NCI-H2081 treated with DMSO at 0.1 percent for 48 hours (cell line): Measurements from ENCODE around the gene MLLT6.

Experiments
- DNase-seq: peaks from one replicate; lab custom pipeline; 2025; lab: John Stamatoyannopoulos, UW

The MLLT6 gene

DNA sequence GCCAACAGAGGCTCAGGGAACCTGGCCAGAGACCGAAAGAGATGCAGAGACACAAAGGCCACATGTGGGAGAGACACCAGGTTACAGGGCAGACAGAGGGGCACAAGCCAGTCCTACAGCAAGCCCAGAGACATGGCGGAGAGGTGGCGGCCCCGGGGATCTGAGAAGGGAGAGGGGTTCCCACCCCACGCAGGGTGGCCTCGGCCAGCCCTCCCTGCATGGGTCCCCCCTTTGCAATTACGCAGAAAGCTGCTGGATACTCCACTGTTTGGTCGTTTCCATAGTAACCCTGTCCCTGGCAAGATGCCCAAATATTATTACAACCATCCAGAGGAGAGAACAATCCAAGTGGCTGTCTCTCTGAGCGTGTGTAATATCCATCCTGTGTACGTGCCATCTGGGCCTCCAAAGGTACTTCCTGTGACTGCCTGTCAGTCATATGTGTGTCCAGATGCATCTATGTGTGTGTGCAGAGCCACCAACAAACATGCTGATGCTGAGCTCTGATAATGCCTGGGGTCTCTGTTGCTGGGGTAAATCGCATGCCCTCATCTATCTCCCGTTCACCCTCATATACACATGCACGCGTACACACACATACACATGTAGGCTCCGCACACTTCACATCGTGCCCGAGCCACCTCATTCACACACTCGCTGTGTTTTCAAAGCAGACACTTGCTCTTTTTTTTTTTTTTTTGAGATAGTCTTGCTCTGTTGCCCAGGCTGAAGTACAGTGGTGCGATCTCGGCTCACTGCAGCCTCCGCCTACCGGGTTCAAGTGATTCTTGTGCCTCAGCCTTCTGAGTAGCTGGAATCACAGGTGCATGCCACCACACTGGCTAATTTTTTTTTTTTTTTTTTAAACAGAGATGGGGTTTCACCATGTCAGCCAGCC lies 37.6 kb downstream of the MLLT6 start:
- DNase-seq, result peak; percentile 97

DNA sequence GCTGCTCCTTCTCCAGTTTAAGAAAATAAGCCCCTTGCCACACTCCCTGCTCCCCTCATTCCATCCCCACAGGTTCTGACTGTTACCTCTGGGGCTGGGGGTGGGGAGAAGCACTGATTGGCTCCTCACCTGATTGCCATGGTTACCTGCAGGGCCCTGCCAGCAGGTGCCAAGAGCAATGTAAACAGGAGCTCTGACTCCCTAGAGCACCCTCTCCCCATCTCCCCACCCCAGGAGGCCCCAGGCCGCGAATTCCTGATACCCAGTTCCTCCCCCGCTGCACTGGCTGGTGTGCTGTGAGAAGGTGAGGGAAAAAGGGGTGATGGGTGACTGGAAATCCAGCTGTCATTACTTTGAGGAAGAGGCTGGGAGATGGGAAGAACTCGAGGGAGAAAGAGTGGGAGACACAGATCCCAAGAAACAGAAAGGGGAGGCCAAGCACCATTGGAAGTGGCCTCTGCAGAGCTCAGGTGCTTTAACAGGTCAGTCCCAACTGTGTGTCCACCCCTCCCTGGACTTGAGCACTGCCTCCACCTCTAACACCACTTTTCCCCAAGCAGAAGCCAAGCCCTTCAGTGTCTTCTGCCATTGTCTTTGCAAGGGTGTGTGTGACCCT lies 38.6 kb downstream of the MLLT6 start:
- peak; percentile 57 for DNase-seq

DNA sequence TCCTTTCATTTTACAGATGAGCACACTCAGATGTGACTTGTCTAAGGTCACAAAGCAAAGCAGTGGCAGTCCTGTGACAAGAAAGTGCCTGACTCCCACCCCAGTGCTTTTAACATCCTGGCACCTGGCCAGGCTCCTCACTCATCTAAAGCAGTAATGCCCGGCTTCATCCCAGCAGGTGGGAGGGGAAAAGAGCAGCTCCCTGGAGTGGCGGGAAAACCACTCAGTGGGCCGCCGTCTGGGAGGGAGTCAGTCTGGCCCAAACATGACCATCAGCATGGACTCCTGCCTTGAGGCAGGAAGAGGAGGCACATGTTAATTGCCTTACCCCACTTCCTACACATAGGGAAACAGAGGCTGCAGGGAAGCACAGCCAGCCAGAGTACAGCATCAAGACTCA lies 40.5 kb downstream of the MLLT6 start:
- peak; percentile 44 for DNase-seq

DNA sequence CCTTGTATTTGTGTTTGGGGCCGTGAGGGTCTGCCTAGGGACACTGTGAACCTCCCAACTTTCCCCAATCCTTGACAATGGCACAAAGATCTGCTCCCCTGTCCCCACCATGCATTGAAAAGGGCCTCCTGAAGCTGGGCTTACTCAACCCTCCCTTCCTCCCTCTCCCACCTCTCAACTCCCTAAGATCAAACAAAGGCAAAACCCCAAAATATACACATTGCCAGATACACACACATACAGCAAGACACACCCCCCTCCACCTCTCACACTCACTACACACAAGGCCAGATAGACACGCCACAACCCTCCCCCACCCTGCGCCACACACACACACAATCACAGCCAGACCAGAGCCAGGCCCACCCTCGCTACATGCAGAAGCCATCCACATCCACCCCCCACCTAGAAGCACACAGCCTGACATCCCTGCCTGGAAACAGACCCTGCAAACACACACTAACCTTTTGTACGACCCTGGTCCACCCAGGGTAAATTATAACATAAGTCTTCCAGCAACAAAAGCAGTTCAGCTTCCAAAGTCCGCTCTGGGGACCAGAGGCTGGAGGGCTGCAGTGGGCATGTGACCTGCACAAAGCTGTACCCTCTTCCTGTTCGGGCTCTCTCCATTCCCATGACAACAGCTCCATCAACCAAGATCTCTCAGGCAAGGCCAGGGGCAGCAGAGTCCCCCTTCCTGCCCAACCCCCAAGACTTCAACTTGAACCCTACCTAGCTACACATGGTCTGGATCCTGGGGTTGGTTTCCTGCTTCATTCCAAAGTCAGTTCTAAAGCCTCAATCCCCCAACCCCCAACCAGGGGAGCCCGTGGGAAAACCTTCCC lies 41.2 kb downstream of the MLLT6 start:
- no peak for DNase-seq

DNA sequence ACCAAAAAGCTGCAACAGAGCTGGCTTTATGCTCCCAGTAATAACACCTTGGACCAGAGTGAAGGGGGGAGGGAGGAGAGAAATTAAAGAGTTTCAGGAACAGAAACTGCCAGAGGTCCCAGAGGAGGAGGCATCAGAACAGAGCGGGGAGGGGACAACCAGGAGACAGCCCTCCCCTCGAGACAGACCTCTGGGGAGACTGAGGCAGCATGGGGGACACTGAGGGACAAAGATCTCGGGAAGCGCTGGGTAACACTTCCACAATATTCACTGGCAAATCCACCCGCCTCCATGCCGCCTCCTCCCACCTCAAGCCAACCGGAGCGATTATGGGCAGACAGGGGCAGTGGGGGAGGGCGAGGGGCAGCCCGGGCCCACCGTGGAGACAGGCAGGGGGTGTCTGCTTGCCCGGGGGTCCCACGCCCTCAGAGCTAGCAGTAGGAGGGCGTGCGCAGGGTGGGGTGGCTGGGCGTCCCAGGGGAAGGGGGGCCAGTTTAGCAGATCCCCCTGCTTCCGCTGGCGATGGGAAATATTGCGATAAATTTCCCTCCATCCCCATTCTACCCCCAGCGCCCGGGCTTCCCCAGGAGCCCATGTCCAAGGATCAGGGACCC lies 41.9 kb downstream of the MLLT6 start:
- DNase-seq, result no peak

DNA sequence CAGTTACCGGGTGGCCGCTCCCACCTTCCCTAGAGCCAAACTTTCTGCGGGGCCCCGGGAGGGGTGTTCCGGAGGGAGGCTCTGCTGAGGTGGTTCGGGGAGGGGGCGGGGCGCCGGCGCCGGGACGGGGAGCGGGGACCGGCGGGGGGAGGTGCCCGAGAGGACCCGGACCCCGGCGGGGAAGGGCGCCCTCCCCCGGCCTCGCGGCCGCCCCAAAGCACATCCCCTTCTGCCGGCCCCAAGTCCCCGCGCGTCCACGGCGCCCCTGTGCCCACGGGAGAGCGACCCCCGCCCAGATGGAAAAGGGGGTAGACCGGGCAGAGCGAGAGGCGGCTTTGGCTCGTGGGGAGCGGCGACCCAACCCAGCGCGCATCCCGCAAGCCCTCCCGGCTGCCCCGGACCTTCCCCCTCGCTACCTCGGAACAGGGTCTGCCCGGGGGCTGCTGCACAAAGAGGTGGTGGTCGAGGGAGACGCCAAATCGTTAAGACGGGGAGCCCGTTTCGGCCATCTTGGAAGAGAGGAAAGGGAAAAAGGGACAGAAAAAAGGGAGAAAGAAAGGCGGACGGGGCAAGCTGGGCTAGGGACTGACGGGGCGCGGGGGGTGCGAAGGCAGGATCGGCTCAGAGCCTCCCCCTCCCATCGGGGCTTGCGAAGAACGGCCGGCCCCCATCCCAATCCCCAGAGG lies 42.5 kb downstream of the MLLT6 start:
- no peak for DNase-seq

DNA sequence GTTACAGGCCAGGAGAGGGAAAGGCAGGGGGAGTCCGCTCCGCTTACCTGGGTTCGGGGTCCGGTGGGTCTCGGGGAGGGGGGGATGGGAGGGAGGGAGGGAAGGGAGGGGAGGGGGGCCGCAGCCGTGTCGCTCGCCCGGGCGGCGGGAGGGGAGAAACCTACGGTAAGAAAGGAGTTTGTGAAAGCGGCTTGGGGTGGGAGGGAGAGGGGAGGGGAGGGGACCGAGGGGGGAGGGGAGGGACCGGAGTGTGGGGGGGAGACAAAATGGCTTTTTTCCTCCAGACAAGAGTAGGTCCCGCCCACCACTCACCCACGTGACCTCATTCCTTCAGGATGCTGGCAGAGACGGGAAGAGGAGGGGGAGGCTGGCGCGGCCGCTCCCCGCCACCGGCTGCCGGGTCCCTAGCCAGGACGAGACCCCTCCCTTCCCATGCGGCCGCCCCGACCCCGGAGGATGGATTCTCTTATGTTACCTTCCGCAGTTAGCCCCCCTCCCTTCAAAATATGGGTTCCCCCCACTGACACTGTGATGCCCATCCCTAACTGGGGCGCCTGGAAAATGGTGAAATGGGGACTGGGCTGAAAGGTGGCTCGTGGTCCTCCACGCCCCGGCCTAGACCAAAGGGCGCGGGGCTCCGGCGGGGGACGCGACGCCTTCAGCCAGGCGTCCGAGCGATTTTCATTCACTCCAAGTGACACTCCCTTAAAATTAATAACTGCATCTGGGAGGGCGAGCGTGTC lies 43.2 kb downstream of the MLLT6 start, which contains the start of gene PCGF2:
TSS of gene PCGF2 (minus strand) at position 188 of the 743 bp plus-strand sequence. CDS start 7,934 bp downstream, outside the sequence.
- peak; percentile 48 for DNase-seq

DNA sequence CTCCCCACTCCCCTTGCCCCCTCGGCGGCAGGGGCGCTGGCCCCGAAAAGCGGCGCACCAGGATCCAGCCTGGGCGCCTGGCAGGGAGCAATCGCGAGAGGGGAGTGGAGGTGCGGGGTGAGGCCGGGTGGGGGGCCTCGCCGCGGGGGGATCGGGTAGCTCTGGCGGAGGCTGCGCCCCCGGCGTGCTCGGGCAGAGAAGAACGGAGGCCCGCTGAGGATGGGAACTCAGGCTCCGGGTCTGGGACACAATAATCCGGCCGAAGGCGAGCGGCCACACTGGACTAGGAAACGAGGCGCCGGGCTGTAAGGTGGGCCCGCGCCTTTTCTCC lies 43.8 kb downstream of the MLLT6 start:
- DNase-seq, result no peak

DNA sequence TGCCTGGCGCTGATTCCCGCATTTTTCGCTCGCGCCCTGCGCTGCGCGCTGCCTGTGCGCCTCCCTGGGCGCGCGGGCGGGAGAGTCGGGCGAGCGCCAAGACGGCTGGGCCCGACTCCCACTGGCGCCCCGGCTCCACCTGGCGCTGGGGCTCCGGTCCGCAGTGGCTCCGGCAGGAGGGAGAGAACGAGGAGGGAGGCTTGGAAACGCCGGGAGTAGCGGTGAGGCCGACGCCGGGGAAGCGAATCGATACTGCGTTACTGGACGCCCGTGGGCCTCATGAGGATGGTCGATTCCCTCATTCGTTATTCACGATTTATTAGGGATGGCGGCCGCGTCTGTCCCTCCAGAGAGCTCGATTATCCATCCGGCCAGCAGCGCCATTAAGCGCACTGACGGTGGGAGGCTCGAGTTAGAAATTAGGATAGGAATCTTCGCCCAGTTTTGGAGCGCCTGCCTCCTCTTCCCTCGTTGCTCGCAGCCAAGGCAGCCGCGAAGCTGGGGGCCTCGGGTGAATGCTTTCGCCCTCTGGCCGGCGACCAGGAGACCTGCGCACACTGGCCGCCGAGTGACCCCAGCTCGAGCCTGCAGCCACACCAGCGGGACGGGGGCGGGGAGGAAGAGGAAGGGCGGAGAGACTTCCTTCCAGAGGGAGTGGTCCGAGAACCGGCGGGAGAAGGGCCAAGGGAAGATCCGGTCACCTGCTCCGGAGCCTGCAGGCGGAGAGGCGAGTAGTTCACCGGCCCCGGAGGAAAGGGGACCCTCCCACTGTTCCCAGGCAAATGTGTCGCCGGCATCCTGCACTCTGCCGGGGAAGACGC lies 44.4 kb downstream of the MLLT6 start:
- no peak for DNase-seq

DNA sequence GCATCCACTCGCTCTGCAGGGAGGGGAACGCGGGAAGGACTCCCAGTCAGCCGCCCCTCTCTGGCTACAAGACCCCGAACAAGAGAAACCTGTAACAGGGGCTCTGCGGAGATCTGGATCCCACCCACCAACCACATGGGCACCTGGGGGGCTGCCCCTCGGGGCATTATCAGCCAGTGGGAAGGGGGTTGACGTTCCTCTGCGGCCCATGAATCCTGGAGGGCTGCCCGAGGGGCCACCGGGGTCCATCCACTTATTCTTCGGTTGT lies 44.9 kb downstream of the MLLT6 start:
- DNase-seq, result no peak

DNA sequence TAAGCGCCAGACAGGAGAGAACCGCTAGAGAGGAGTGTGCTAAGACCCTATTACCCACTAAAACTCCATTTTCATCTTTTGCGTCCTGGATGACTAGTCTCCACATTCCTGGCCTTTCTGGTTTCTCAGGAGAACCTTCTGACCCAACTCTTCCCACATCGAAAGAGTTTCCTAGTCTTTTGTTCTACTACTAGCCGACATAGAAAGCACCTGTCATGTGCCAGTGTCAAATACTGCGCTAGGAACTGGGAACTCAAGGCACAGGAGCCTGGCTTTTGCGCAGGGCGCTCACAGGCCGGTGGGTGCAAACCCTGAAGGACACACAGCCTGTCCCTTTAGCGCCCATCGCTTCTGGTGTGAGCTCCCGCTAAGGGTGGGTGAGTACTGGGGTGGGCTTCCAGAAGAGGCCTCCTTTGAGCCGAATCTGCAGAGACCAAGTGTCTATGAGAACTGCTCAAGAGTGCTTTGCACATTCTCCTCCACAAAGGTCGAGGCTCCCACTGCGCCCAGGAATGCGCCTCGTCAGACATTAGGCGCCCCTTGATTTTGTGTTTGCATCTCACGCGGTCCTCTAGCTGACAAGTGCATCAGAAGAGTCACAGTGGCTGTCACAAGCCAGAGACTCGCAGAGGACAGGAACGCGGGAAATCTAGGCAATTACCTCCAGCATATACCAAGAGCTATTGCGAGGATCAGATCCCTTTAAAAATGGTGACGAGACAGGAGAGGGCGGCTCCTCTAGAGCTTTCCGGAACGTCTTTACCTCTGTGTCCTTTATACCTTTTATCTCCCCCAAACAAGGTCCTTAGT lies 45.4 kb downstream of the MLLT6 start:
- DNase-seq, result no peak

DNA sequence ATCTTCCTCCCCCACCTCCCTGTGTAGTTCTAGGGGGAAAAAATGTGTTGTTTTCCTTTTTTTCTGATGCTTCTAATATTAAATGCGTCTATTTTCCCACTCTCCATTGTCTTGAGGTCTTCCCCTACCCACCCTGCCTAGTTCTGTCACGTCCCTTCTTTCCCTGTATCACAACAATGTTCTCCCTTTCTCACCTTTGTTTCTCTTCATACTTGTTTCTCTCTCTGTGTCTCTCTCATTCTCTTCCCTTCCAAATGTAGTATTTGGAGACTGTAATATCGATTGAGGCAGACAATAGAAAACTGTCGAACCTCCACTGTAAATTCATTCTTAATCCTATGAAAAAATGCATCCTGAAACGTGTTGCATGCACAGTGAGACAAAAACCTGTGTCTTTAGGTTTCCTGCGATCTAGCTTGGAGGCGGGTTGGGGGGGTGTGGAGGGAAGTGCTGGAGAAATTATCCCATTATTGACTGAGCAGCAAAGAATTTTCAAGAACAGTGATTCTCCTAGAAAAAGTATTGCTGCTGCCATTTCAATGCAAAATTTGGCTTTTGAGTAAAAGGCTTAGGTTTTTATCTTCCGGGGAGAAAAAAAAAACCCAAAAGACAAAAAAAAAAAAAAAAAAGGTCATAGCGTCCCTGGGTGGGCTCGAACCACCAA lies 46.2 kb downstream of the MLLT6 start:
- no peak for DNase-seq

DNA sequence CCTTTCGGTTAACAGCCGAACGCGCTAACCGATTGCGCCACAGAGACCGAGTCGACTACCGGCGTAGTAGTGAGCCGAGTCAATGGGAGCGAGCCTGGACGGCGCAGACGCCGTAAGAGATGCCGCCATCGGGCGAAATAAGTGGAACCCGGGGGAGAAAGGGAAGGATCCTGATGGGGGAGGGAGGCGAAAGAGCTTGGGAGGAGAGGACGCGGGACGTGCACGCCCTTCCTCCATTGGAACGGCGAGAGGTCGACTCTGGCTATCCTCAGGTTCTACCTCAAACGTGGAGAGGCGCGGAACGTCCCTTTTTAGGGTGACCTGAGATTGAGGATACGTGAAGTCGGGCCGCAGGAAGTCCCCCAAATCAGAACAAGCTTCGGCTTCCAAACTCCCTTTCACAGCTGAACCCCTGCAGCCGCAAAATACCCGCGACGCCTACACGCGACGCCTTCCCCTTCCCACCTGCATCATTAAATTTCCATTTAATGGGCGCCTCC lies 46.8 kb downstream of the MLLT6 start:
- peak; percentile 72 for DNase-seq

DNA sequence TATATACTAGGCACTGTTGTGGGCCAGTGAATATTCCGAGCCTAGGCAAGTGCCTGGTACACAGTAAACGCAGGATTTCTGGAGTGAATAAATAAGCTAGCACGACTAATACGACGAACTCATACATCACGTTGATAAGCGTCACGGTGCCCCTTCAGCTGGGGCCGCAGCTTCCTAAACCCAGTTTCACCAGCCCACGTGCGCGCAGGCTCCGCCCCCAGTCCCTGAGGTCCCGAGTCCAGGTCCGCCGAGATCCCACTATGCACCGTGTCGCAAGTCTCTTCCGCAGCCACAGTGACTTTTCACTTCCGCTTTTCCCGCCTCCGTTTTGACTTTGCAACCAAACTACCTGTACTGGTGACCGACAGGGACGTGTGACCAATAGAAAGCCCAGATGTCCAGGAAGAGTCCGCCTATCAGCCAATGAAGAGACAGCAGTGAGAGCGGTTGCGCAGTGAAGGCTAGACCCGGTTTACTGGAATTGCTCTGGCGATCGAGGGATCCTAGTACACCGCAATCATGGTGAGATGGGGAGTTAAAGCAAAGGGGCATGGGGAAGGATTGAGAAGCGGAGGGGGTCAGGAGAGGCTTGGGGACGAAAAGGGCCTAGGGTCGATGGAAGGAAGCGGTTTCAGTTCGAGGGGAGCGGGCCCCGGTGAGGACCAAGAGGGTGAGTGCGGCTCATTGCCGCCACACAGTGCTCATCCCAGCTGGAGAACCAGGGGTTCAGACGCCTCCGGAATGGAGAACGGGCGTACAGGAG lies 47.4 kb downstream of the MLLT6 start, which contains the start of gene PSMB3:
TSS of gene PSMB3 (plus strand) at position 434 of the 763 bp plus-strand sequence. CDS start at position 520, 86 bp downstream.
- DNase-seq, result peak; percentile 99

DNA sequence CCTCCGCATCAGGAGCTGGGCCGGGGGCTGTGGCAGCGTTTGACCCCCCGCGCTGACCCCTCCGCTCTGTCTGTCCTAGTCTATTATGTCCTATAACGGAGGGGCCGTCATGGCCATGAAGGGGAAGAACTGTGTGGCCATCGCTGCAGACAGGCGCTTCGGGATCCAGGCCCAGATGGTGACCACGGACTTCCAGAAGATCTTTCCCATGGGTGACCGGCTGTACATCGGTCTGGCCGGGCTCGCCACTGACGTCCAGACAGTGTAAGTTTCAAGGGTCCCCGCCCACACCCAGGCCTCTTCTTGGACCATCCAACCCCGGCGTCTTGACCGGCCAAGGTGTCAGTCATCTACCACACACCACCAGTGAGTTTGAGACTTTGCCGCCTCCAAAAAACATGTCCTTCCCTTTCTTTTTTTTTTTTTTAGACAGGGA lies 48.0 kb downstream of the MLLT6 start:
- no peak for DNase-seq

DNA sequence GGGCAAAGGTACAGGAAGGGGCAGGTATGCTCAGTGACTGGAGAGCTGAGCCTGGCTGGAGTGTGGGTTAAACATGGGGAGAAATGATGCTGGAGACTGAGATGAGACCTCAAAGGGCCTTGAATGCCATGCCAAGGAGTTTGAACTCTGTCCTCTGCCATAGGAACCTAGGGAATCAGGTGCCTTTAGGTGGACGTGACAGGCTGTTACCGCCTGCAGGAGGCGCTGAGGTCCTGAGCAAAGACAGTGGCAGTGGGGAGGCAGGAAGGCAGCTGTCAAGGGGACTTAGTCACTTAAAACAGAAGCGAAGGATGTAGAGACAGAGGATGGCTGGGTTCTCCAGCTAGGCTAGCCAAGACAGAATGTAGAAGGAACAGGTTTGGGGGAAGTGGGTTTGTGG lies 56.5 kb downstream of the MLLT6 start:
- no peak for DNase-seq

DNA sequence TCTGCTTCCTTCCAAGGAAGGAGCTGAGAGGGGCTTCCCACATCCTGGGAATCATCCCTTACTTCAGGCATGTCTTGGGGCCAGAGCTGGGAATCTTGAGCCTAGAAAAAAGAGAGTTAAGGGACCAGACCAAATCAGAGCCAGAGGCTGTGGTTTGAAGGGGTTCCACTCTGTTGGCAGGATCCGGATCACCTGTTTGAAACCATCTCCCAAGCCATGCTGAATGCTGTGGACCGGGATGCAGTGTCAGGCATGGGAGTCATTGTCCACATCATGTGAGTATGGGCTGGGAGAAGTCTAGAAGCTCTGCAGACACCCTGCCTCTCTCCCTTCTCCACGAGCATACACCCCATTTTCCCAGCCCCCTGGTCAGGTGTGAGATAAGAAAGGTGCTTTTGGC lies 57.2 kb downstream of the MLLT6 start:
- DNase-seq, result no peak

DNA sequence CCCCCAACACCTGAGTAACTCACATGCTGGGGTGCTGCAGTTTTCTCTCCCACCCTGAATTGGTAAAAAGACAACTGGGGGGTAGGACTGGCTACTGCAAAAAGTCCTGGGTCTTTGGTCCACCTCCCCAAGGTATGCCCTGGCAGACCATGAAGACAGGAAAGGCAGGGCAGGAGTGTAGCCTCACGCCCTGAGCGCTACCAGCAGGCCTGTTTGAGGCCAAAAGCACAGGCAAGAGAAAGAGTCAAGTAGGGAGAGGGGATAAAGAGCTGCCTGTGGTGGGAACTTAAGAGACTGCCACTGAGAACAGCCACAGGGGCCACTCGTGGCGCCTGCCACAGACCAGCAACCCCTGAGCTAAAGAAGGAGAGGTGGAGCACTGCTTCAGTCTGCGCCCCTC lies 61.3 kb downstream of the MLLT6 start:
- no peak for DNase-seq
